LNCAP (cell line): ENCODE results near the gene MAST4.

Experiments used
- CTCF ChIP-seq: fragments of 450-650 bp; IDR thresholded peaks from 2 replicates; pipeline ENCODE4 v1.5.1; 2017; ENCODE audit warnings: mild to moderate bottlenecking

MAST4 gene

GRCh38 chr5:66617226-66617861 is 21.2 kb downstream of the MAST4 start:
- TF ChIP-seq CTCF = no peak

- TF ChIP-seq CTCF = no peak
These were observed 22.0 kb downstream of the MAST4 start for GRCh38 chr5:66617991-66618768.

- TF ChIP-seq CTCF = no peak
These were observed 24.5 kb downstream of the MAST4 start for GRCh38 chr5:66620711-66621110.

- no peak for TF ChIP-seq CTCF
These were observed 25.0 kb downstream of the MAST4 start for GRCh38 chr5:66621146-66621545.

- no peak for TF ChIP-seq CTCF
These were observed 25.5 kb downstream of the MAST4 start for GRCh38 chr5:66621736-66622135.

GRCh38 chr5:66628561-66628960 is 32.4 kb downstream of the MAST4 start:
- no peak for TF ChIP-seq CTCF

- no peak for TF ChIP-seq CTCF
These were observed 33.3 kb downstream of the MAST4 start for GRCh38 chr5:66629446-66629845.
